ENCODE measurements around the gene ROPN1L.

DNA sequence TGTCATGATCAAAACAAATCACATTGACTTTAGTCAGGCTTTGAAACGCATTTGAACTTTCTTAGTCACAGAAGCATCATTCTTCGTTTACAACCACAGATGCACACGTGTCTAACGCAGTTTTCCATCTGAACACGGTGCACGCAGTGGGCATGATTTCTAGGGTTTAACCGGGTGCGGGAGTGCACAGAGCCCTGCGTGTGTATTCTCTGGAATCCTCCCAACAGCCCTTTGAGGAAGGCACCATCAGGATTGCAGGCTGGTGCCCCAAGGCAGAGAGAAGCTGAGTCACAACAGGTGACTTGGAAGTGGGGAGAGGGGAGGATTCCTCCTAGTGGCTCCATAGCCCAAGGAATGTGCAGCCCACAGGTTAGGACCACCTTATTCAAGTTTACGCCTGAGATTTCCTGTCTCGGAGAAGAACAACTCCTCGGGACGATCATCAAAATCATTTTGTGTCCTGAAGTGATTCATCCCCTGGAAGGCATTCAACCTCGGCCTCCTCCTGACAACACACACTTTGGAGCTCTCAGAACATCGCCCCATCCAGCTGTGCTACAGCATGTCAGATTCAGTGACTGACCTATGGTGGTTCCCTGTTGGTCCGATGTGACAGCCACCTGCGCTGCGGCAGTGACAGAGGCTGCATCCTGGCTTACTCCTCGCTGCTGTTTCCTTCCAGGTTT is 13.1 kb downstream of the ROPN1L start:
- TF ChIP-seq POLR2A (IDR thresholded peaks at IDR 0.05) (no peak), POLR2AphosphoS5 (IDR thresholded peaks at IDR 0.05) (no peak), CTCF (IDR thresholded peaks at IDR 0.05 in 8 of 11, conservative IDR thresholded peaks at IDR 0.05 in 3 of 11) (no peak)
